NCI-H1694 treated with DMSO at 0.1 percent for 48 hours (cell line): Measurements from ENCODE around the gene GNAI2.
"Not testable (repeated sequence)": the region's sequence is repeated elsewhere in the genome, so short reads cannot be mapped to it uniquely, and the experiment has no call there.

Experiments
- DNase-seq: peaks from one replicate; lab custom pipeline; 2025; lab: John Stamatoyannopoulos, UW

Gene GNAI2

DNA sequence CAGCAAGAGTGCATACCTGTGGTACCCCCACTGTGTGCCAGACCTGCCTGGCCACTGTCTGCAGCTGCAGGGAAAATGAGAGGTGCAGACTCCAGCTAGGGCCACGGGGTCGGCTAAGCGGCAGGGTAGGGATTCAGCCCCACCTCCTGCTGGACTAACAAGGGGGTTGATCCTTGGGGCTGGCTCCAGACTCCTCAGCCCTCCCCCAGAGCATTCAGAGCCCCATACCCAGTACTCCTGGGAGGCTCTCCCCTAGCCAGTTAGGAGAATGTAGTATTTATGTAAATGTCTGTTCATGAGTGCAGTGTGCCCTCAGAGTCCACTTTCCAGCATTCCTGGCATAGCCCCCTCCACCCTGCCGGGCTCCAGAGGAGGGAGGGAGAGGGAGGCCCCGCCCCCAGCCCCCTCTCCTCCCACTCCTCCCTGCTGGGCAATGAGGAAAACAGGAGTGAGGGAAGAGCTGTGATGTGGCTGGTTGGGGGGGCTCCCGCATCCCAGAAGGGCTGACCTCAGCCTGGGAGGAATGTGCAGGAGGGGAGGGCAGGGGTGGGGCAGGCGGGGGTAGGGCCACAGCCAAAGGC is 28.5 kb downstream of the GNAI2 start:
- no peak for DNase-seq

DNA sequence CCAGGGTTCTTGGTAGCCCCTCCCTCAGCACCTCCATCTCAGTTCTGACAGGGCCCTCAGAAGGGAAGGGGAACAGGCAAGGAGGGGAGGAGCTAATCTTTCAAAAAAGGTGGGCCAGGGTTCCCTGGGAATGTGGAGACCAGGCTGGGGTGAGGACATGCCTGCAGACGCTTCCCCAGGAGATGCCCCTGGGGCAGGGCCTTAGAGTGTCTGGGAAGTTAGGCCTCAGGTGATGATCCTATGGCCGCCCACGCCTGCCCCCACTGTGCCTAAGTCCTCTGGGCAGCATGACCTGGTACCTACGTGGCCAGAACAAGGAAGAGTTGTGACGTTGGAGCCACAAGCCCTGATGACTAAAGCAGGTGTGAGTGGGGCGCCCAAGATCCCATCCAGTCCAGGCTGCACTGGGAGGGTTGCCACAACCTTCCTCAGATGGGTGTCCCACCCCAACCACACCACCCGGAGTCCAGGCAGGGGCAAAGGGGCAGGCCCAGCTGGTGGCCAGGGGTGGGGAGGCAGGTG is 29.0 kb downstream of the GNAI2 start:
- no peak for DNase-seq

GRCh38 chr3:50265571-50265970 is 29.6 kb downstream of the GNAI2 start:
- DNase-seq: no peak

DNA sequence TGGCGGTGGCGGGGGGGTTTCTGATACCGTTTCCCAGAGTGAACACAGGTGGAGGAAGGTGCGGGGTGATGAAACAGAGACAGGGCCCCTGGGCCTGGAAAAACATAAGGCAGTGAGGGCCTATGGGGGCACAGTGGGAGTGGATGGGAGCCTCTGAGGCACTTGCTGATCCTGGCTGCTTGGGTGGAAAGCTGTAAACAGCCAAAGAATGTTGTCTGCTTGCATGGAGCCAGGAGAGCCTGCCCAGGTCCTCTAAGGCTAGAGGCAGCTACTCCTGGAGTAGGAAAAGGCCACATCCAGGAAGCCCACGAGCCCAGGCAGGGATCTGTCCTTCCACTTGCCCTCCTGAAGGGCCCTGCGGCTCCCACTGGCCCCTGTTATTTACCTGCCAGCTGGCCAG is 30.0 kb downstream of the GNAI2 start:
- DNase-seq: no peak

DNA sequence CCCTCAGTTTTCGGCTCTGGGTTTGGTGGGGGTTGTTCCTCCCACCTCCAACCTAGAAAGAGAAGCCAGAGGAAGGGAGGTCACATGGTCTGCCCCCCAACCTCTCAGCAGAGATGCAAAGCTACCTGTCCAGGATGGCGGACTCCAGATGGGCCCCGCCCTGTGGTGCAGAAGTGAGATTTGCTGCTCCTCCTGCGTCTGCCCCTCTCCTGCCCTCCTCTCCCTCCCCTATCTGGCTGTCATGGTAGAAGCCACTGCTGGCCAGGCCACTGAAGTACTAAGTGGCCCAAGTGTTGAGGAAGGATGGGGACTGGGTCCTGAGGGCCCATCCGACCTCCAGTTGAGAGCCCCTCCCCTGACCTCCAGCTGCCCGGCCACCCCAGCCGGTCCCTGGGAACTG is 30.8 kb downstream of the GNAI2 start:
- DNase-seq: no peak

GRCh38 chr3:50267280-50267913 is 31.4 kb downstream of the GNAI2 start:
- no peak for DNase-seq

DNA sequence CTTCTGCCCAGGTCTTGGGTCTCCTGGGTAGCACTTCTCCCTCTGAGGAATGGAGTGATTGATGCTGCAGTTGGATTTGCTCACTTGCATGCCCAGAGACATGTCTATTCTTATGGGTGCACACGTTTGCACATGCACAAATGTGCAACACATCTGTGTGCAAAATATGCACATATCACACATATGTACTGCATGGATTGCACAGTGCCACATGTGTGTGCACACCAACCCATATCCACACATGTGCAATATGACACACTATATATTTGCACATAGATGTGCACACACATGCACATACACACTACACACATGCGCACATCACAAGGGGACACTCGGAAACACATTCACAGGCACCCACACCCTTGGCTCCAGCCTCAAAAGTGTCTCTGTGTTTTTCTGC is 32.3 kb downstream of the GNAI2 start:
- DNase-seq: no peak

DNA sequence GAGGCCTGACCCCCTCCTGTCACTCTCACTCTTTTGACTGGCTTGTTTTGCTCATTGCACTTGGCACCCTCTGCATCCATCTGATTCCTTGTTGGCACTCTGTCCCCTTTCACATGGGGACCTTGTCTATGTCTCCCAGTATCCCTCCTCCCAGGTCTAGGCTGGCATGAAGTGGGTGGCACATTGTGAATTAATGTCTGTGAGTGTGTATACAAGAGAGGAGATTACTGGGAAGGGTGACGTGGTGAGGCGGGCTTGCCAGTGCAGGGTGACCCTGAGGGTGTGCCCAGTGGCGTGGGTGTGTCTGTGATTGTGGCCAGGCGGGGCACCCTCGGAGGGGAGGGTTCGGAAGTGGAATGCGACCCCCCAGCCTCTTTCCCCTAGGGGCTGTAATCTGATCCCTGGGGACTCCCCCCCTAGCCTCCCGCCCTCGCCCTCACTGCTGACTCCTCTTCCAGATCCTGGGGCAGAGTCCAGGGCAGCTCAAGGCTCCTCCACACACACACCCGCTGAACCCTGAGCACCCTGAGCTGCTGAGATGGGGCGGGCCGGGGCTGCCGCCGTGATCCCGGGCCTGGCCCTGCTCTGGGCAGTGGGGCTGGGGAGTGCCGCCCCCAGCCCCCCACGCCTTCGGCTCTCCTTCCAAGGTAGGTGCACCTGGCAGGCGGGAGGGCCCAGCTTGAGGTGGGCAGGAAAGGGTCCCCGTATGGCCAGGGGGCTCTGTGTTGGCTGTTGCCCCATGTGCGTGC is 32.9 kb downstream of the GNAI2 start, which contains the start of gene SEMA3B:
Gene SEMA3B (plus strand): TSS at position 445 of the 749 bp plus-strand sequence. CDS start 94 bp downstream, at position 539.
- DNase-seq: no peak

- no peak for DNase-seq
Observed at GRCh38 chr3:50269460-50269859, 33.5 kb downstream of the GNAI2 start.

GRCh38 chr3:50269977-50270413 is 34.0 kb downstream of the GNAI2 start:
- no peak for DNase-seq

GRCh38 chr3:50270422-50271224 is 34.6 kb downstream of the GNAI2 start:
- no peak for DNase-seq

- no peak for DNase-seq
Observed at GRCh38 chr3:50271314-50271936, 35.4 kb downstream of the GNAI2 start.

- not testable (repeated sequence) for DNase-seq
Observed at GRCh38 chr3:50272538-50272910, 36.5 kb downstream of the GNAI2 start.

DNA sequence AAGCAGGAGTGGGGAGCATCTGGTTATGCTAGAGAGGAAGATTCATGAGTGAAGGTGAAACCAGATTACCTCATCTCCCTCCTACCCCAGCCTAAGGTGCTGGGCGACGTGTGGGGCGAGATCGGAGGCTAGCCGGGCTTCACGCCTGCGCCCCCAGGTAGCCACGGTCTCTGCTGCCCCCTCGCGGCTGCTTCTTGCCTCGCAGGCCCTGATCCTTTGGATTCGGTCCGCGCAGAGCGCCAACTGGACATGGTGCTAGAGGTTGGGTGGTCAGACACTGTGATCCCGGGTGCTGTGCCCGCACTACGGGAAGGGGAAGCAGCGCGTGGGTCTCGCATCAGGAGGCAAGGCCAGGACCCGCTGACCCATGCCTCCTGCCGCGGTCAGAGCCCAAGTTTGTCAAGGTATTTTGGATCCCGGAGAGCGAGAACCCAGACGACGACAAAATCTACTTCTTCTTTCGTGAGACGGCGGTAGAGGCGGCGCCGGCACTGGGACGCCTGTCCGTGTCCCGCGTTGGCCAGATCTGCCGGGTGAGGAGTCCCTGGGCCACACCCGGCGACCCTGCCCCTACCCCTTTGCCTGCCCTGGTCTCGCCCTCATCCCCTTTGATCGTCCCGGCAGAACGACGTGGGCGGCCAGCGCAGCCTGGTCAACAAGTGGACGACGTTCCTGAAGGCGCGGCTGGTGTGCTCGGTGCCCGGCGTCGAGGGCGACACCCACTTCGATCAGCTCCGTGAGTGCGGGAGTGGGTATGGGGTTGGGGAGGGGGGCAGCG is 37.1 kb downstream of the GNAI2 start:
- DNase-seq: no peak

DNA sequence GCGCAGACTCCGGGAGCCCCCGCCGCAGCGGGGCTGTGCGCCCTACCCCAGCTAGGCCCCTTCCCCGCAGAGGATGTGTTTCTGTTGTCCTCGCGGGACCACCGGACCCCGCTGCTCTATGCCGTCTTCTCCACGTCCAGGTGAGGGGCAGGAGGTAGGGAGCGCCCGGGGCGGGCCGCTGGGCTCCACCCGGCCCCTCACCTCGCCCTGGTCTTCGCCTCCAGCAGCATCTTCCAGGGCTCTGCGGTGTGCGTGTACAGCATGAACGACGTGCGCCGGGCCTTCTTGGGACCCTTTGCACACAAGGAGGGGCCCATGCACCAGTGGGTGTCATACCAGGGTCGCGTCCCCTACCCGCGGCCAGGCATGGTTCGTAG is 37.7 kb downstream of the GNAI2 start:
- DNase-seq: no peak

DNA sequence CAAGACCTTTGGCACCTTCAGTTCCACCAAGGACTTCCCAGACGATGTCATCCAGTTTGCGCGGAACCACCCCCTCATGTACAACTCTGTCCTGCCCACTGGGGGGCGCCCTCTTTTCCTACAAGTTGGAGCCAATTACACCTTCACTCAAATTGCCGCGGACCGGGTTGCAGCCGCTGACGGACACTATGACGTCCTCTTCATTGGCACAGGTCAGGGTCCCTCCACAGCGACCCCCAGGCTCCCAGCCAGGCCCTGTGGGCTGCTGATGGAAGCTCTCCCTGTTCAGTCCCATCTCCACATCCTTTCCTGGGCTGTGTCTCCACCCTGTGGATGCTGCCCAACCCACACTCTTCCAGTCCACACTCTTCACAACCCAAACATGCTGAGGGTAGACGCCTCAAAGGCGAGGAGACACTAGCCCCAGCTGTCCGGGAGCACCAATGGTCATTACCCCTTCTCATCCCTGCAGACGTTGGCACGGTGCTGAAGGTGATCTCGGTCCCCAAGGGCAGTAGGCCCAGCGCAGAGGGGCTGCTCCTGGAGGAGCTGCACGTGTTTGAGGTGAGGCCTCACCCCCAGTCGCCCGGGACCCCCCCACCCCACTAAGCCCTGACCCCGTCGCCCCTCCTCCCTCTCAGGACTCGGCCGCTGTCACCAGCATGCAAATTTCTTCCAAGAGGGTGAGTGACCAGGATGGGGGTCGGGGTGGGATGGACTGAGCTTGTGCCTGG is 38.5 kb downstream of the GNAI2 start:
- peak; percentile 16 for DNase-seq

DNA sequence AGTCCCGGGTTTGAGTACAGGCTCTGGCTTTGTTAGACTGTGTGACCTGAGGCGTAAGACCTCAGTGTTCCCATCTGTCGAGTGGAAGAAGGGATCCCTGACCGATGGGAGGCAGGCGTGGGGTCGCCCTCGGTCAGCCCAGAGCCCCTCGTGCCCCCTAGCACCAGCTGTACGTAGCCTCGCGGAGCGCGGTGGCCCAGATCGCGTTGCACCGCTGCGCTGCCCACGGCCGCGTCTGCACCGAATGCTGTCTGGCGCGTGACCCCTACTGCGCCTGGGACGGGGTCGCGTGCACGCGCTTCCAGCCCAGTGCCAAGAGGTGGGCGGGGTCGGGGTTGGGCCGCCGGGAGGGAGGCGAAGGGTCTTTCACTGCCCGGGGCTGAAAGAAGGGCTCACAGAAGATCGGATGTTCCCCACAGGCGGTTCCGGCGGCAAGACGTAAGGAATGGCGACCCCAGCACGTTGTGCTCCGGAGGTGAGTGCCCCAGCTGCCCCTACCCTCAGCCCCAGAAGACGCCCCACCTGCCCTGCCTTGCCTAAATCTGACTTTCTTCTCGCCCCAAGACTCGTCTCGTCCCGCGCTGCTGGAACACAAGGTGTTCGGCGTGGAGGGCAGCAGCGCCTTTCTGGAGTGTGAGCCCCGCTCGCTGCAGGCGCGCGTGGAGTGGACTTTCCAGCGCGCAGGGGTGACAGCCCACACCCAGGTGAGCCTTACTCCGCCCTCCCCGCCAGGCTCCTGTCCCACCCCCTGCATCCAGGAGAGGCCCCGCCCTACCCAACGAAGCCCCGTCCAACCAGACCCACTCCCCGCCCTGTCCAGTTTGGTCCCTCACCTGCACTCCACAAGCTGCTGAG is 39.4 kb downstream of the GNAI2 start:
- no peak for DNase-seq

DNA sequence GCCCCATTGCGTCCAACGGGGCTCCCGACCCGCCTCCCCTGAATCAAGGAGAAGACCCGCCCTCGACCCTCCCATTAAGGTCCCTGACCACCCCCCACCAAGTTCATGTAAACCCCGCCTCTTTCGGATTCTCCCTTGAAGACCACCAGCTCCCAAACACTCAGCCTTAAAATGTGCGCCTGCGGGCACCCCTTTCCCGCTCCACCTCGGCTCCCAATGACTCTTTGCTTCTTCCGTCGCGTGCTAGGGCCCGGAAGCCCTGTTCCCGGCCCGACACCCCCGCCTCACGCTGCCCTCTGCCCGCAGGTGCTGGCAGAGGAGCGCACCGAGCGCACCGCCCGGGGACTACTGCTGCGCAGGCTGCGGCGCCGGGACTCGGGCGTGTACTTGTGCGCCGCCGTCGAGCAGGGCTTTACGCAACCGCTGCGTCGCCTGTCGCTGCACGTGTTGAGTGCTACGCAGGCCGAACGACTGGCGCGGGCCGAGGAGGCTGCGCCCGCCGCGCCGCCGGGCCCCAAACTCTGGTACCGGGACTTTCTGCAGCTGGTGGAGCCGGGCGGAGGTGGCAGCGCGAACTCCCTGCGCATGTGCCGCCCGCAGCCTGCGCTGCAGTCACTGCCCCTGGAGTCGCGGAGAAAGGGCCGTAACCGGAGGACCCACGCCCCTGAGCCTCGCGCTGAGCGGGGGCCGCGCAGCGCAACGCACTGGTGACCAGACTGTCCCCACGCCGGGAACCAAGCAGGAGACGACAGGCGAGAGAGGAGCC is 40.2 kb downstream of the GNAI2 start:
- DNase-seq: no peak

DNA sequence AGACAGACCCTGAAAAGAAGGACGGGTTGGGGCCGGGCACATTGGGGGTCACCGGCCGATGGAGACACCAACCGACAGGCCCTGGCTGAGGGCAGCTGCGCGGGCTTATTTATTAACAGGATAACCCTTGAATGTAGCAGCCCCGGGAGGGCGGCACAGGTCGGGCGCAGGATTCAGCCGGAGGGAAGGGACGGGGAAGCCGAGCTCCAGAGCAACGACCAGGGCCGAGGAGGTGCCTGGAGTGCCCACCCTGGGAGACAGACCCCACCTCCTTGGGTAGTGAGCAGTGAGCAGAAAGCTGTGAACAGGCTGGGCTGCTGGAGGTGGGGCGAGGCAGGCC is 40.7 kb downstream of the GNAI2 start:
- DNase-seq: no peak
